Measurements from ENCODE around the gene GYPE. TPM values are rescaled to one million over a fixed set of nuclear protein-coding genes. Genes with fewer than 3 reads are reported as not detected.

The GYPE gene
- not detected in 2 replicates for total RNA-seq (2014; rRNA removed; shearing (Covaris generic))

DNA sequence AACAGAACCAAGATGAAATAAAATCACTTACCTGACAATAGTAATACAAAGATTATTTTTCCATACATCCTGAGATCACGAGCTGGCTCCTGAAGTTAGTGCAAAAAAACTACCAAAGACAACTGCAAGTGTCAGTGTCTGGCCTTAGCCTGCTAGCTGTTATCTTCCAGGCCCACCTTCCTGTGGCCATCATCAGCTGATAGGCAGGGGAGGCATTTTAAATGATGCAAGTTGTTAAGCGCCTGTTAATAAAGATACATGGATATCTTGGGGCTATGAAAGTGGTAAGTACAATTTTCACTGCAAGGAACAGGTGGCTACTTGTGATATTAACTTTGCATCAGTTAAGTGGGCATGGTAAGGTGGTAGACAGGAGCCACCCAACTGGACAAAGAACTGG is at the start of gene GYPE:
Gene GYPE (minus strand): TSS at position 120 of the 400 bp plus-strand sequence. CDS start 52 bp downstream, at position 68.

Other genes with a start within 250 kb of the GYPE start
- not detected in 2 replicates for gene FREM3, start 204.9 kb downstream of the GYPE start, total RNA-seq (2014; rRNA removed; shearing (Covaris generic))
- not detected in 2 replicates for gene GYPB, start 113.8 kb upstream of the GYPE start, total RNA-seq (2014; rRNA removed; shearing (Covaris generic))
- not detected in 2 replicates for gene GYPA, start 235.2 kb upstream of the GYPE start, total RNA-seq (2014; rRNA removed; shearing (Covaris generic))

All from A375 (cell line).